HK-2 (cell line): ENCODE measurements around the gene TNNT3.
"Not testable (repeated sequence)": the region's sequence is repeated elsewhere in the genome, so short reads cannot be mapped to it uniquely, and the experiment has no call there.

Experiments used
- DNase-seq: peaks from one replicate; pipeline ENCODE4 v3.0.0-alpha.2; 2018; ENCODE audit not compliant: unreplicated experiment

The TNNT3 gene

GRCh38 chr11:1934335-1935155, 15.0 kb downstream of the TNNT3 start:
- no peak for DNase-seq

- no peak for DNase-seq
Measured at GRCh38 chr11:1935156-1936071, 15.9 kb downstream of the TNNT3 start.

GRCh38 chr11:1936072-1936780, 16.7 kb downstream of the TNNT3 start:
- DNase-seq: no peak

GRCh38 chr11:1936781-1937615, 17.5 kb downstream of the TNNT3 start:
- no peak for DNase-seq

GRCh38 chr11:1937616-1938342, 18.3 kb downstream of the TNNT3 start:
- DNase-seq: no peak

- DNase-seq: no peak
Measured at GRCh38 chr11:1938343-1939005, 19.0 kb downstream of the TNNT3 start.

- no peak for DNase-seq
Measured at GRCh38 chr11:1939006-1939625, 19.6 kb downstream of the TNNT3 start.

GRCh38 chr11:1939788-1940187, 20.3 kb downstream of the TNNT3 start:
- not testable (repeated sequence) for DNase-seq

GRCh38 chr11:1942558-1943260, 23.2 kb downstream of the TNNT3 start:
- DNase-seq: no peak

GRCh38 chr11:1943576-1943975, 24.1 kb downstream of the TNNT3 start:
- no peak for DNase-seq

- DNase-seq: no peak
Measured at GRCh38 chr11:1943977-1944376, 24.5 kb downstream of the TNNT3 start.

- DNase-seq: no peak
Measured at GRCh38 chr11:1946812-1947484, 27.4 kb downstream of the TNNT3 start, which contains the start of gene MRPL23. Gene MRPL23, plus strand, starts transcription at chr11:1947332. Its CDS starts 31 bp downstream, at chr11:1947363.

- DNase-seq: no peak
Measured at GRCh38 chr11:1947592-1948237, 28.2 kb downstream of the TNNT3 start.

GRCh38 chr11:1948389-1948788, 28.9 kb downstream of the TNNT3 start:
- no peak for DNase-seq

GRCh38 chr11:1949302-1949701, 29.8 kb downstream of the TNNT3 start:
- no peak for DNase-seq

GRCh38 chr11:1949922-1950321, 30.4 kb downstream of the TNNT3 start:
- DNase-seq: no peak

GRCh38 chr11:1952806-1953482, 33.4 kb downstream of the TNNT3 start:
- DNase-seq: no peak
